CD4-positive, alpha-beta T cell treated with Interleukin-4 for 1 hour (primary cell): ENCODE measurements around the gene MCUB.
"Not testable (repeated sequence)": the region's sequence is repeated elsewhere in the genome, so short reads cannot be mapped to it uniquely, and the experiment has no call there.

ENCODE experiments used
- DNase-seq, 2 donors: peaks; one replicate each; pipeline ENCODE4 v3.0.0-alpha.2; 2020 to 2022

The MCUB gene

DNA sequence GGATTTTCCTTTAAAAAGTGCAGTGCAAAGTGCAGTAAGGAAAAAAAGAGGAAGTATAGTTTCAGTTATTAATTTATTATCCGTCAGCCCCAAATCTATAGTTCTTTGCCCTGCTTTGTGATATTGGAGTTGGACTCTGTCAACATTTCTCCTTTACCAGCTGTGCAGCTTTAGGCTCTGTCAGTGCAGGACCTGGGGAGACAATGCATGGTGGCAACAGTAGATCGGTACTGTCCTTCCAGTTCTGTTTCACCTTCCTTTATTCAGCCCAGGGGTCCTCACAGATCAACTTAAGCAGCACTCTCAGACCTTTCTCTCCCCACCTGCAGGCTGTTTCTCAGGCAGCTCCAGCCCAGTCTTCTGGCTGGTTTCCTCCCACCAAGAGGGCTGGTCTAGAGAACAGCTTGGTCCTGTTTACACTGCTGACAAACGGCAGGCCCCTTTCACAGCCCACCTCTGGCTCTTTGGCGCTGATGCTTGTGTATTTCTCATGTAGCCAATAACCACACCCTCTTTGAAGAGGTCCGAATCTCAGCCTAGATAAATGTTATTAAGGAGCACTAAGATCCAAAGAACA lies 71.6 kb downstream of the MCUB start:
- DNase-seq: no peak

DNA sequence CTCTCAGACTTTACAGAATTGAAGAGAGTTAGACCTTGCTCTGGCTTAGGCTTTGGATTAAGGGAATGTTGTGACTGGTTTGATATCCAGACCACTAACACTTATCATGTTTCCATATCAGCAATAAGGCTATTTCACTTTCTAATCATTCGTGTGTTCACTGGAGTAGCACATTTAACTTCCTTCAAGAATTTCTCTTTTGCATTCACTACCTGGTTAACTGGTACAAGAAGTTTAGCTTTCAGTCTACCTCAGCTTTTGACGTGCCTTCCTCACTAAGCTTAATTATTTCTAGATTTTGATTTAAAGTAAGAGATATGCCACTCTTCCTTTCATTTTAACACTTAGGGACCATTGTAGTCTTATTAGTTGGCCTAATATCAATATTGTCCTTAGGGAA lies 80.6 kb downstream of the MCUB start:
- DNase-seq: no peak

DNA sequence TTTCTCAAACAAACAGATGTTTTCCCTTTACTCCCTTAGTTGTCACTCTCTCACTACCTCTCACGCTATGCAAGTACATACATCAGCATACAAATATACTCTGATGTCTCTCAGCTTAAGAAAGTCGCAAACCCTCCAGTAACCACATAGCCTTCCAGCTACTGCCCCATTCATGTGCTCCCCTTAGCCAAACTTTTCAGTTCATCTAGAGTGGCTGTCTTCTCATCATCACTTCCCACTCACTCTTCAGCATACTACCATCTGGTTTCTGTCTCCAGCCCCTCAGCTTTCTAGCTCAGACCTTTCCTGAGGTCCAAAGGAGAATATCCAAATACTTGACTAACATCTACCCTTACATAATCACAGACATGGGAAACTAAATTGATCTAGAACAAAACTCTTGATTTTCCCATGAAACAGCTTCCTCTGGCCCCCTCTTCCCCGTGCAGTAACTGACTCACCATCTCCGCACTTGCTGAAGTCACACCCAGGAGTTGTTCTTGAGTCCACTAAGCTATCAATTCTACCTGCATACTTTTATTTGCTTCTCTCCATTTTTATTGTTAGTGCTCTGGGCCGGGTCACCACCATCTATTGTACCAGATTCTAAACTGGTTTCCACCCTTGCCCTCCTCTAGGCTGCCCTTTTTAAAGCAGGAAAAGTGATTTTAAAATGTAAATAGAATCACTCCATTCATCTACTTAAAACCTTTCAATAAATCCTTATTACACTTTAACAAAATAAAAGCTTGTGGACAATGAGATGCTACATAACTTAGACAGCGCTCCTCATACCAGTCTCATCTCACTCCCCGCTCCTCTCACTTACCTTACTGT lies 86.0 kb downstream of the MCUB start:
- no peak for DNase-seq

DNA sequence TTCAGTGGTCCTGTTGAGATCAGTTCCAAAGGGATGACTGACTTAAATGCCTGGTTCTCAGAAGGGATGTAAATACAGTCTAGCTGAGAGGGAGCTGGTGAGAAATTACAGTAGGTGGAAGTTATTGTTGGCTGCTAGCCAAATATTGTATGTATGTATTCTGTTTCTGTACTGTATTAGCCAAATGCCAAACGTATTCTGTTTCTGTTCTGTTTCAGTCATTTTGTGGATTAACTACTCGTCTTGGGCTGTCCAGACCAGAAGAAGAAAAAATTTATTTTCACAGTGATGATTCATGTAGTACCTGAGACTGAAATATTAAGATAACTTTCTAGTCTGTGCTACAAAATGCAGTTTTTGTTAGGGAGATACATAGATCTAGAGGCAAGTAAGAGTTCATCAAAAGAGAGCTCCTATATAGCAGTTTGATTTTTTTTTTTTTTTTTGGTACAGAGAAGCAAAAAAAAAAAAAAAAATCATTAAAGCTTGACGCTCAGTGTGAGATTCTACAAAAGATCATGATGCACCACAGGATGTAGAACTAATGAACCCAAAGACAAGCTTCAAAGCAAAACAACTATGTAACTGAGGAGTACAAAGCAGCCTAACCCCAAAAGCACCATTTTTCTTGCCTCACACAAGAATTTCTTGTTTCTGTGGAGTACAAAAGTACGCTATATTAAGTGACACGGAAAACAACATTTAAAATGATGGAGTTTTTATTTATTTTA lies 88.4 kb downstream of the MCUB start:
- peak; percentile 15 to 84 for DNase-seq

DNA sequence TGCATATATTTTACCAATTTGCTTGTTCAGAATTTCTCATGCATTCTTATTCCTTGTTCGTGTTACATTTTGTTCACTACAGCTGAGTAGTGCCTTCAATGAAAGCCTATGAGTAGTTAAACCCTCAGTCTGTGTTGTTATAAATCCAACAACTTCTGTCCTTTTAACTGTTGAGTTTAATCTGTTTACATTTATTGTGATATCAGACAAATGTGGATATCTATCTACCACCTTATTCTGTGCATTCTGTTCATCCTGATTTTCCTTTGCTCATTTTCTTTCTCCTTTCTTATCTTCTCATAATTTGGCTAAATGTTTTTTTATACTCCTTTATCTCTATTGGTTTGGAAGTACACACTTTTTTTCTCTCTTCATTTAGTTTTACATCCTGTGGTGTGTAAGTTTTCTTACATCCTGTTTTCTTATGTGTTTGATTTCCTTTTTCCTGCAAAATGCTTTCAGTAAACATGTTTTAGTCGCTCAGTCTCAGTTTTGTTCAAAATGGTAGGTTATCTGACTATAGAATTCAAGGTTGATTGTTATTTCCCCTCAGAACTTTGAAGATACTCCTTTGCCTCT lies 89.0 kb downstream of the MCUB start:
- peak in 1 of 2 donors; percentile 44 for DNase-seq

DNA sequence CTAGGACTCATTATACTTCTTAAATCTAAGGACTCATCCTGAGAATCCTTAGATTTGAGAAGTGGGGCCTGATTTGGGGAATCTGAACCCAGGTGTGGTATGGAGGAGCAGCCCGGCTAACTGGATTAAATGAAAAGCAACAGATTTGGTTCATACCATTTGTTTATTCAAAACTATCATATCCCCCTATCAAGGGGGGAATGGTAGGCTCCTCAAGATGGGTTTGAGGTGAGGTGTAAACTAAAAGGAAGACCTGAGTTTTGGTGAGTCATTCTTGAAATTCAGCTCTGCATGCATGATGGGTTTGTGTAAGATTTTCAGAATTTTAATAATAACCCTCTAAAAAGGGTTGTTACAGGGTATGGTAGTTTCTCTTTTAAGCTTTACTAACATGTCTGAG lies 89.8 kb downstream of the MCUB start:
- peak in 1 of 2 donors; percentile 56 for DNase-seq

DNA sequence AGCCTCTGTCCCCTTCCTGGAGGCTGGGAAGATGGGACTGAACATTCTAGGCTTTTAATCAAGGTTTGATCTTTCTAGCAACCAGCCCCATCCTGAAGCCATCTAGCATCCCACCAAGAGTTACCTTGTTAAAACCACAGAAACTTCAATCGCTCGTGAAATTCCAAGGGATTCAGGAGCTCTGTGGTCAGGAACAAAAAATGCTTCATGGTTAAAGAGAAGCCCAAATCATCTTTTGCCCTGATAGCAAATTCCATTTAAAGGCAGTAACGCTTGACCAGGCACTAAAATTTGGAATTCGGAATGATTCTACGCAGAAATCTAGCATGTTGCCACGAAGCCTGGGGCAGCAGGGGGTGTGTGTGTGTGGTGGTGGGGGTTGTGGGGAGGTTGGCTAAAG lies 95.3 kb downstream of the MCUB start:
- no peak for DNase-seq

DNA sequence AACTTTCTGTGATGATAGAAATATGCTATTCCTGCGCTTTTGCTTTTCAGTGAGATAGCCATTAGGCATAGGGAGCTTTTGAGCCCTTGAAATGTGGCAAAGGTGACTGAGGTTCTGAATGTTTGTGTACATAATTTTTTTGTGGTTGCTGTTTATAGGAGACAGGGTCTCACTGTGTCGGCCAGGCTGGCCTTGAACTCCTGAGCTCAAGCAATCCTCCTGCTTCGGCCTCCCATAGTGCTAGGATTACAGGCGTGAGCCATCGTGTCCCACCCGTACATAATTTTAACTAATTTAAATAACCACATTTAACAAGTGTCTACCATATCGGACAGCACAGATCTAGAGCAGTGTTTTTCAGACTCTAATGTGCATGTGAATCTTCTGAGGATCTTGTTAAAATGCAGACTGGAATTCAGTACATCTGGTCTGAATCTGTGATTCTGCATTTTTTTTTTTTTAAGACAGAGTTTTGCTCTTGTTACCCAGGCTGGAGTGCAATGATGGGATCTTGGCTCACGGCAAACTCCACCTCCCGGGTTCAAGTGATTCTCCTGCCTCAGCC lies 97.9 kb downstream of the MCUB start:
- no peak for DNase-seq

DNA sequence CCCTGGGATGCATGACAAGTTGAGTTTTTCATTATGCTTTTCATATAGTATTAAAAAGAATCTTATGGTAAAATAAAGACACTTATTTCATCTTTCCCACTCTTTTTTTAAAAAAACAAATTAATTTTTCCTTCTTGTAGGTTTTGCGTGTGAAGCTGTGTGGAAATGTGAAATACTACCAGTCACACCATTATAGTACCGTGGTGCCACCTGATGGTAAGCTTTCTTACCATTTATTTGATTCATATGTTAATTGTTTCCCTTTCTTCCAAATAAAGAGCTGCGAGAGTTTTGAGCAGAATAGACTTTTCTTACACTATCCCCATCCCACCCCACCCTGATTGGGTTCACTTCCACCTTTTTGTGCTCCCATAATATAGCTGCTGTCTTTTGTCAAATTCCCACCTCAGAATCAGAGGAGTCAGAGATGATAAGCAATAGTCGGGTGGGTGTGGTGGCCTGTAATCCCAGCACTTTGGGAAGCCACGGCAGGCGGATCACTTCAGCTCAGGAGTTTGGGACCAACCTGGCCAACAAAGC lies 98.9 kb downstream of the MCUB start:
- DNase-seq: peak in 1 of 2 donors; percentile 32

DNA sequence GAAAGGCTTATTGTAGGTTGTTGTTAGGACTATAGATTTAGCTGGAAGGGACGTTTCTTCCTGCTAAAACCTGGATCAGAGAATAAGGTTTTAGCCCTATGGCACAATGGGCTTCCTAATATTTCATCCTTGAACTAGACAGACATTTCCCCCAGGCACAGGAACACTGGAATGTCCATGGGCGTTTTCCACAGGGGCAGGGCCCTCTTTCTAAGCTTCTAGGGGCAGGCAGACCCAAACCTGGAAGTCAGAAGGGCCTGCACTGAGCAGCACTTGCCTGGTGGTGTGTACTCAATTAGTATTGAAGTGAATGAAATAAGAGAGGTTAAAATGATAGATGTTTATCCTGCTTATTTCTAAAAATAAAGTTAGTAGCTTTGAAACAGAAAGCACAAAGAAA lies 102.1 kb downstream of the MCUB start:
- DNase-seq: no peak

DNA sequence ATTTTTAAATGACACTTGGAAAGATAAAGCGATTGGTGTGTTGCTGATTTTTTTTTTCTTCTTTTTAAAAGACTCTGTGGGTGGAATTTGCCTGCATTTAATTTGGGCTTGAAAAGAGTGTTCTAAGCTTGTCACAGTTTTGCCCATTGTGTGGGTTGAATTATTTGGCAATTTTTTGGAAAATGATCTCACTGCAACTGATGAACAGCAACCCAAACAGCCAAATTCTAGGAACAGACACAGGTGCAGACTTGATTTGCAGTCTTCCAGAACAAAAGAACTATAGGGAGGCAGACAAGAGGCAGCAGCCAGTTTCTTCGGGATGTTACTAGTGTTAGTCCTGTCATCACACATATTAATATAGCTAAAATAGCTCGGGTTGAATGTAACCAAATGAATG lies 102.7 kb downstream of the MCUB start:
- DNase-seq: no peak

DNA sequence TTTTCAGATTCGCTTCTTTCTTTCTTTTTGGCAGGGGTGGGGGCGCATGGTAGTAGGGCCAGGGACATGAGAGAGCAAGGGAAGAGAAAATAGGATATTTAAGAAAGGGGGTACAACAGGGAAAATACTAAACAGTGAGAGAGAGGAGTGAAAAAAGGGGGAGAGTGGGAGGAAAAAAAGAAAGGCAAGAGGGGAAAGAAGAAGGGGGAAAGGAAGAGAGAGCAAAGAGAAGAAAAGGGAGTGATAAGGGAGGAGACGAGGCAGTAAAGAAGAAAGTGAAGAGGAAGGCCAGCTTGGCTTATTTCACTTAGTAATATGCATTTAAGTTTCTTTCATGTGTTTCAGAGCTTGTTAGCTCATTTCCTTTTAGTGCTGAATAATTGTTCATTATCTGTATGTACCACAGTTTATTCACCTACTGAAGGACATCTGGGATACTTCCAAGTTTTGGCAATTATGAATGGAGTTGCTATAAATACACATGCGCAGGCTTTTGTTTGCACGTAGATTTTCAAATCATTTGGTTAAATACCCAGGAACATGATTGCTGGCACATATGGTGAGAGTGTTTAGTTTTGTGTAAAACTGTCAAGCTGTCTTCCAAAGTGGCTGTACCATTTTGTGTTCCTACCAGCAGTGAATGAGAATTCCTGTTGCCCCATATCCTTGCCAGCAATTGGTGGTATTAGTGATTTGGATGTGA lies 105.9 kb downstream of the MCUB start:
- DNase-seq: no peak

DNA sequence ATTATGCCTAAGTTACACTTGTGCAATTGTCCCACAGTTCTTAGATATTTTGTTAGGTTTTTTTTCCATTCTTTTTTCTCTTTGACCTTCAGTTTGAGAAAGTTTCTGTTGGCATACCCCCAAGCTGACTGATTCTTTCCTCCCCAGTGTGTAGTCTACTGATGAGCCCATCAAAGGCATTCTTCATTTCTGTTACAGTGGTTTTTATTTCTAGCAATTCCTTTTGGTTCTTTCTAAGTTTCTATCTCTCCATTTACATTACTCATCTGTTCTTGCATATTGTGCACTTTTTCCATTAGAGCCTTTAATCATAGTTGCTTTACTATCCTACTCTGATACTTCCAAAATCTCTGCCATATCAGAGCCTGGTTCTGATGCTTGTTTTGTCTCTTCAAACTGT lies 111.3 kb downstream of the MCUB start:
- no peak for DNase-seq

DNA sequence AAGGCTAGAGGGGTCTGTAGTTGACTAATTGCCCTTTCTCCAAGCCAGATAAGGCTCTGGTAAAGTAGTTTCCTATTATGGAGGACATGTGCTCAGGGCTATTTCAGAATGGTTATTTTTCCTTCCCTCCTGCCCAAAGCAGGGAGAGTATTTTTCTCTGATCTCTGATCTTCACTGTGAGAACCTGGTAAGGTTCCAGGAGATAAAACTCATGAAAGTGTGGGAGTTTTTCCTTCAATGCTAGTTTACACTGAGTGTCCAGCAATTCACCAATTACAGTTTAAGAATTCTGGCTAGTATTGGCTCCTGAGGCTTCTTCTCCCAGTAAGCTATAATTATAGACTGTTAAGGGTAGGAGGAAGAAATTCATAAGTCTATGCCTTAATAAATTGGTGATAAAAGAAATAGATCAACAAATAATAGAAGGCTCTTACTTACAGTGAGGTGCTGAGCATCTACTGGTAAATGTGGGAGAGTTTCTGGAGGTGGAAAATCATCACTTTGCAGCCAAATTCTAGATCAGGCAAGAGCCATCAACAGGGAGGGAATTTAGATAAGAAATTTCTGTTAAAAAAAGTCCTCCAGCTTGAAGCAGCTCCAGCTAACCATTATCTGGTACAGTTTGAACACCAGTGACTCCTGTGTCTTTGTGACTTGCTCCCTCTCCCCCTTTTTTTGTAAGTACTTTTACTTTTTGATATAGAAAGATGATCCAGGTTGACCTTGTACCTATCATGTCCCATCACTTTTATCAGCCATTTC lies 112.3 kb downstream of the MCUB start:
- DNase-seq: no peak

DNA sequence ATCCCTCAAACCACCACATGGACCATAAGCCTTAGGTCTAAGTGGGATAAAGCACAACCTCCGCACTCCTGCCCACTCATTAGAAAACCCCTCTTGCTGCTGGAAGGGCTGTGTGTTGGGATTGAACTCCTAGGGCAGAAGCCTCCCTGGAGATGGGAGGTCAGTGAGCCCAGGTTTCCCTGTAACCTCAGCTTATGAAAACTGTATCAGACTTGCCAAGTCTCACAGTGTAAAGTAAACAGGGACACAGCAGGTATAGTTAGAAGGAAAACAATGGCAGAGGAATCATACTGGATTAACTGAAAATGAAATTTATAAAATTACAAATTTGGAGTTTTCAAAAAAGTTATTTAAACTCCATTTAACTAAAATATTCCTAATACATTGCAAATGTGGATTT lies 113.3 kb downstream of the MCUB start:
- no peak for DNase-seq

DNA sequence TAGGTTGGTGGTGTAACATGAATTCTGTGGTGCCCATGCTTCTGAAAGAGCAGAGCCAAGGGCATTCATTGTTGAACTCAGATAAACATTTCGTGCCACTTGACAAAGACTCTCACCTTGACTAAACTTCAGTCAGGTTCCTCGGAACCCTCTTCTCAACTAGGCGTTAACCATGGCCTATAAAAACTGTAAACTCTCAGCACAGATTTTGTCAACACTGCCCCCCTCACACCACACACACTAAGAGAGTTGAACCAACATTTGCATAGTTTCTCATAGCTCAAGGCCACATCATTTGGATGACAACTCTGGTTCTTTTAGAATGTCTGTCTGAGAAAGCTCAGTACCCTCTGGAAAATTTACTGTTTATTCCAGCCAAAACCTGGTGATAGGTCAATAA lies 115.1 kb downstream of the MCUB start:
- no peak for DNase-seq

DNA sequence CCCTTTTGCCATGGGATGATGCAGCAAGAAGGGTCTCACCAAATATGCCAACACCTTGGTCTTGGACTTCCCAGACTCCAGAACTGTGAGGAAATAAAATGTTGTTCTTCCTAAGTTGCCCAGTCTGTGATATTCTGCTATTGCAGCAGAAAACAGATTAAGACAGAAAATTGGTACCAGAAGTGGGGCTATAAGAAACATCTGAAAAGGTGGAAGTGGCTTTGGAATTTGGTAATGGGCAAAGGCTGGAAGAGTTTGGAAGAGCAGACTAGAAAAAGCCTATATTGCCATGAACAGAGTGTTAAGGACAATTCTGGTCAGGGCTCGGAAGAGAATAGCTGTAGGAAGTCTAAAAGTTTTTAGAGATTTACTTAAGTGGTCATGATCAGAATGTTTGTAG lies 115.8 kb downstream of the MCUB start:
- no peak for DNase-seq

DNA sequence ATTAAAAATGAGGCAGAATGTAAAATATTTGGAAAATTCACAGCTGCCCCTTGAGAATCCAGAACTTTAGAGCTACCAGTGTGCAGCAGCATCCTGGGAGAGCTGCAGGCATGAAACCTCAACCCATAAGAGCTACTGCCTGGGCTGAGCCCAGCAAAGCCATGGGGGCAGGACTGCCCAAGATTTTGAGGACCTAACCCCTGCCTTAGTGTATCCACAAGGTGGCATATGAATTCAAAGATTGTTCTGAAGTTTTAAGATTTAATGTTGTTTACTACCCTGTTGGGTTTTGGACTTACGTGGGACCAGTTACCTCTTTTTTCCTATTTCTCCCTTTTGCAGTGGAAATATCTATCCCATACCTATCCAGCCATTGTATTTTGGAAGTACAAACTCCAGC lies 116.8 kb downstream of the MCUB start:
- peak in 1 of 2 donors; percentile 6 for DNase-seq

DNA sequence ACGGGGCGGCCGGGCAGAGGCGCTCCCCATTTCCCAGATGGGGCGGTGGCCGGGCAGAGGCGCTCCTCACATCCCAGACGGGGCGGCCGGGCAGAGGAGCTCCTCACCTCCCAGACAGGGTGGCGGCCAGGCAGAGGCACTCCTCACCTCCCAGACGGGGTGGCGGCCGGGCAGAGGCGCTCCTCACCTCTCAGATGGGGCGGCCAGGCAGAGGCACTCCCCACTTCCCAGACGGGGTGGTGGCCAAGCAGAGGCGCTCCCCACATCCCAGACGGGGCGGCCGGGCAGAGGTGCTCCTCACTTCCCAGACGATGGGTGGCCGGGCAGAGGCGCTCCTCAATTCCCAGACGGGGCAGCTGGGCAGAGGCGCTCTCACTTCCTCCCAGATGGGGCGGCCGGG lies 118.4 kb downstream of the MCUB start:
- not testable (repeated sequence) for DNase-seq

DNA sequence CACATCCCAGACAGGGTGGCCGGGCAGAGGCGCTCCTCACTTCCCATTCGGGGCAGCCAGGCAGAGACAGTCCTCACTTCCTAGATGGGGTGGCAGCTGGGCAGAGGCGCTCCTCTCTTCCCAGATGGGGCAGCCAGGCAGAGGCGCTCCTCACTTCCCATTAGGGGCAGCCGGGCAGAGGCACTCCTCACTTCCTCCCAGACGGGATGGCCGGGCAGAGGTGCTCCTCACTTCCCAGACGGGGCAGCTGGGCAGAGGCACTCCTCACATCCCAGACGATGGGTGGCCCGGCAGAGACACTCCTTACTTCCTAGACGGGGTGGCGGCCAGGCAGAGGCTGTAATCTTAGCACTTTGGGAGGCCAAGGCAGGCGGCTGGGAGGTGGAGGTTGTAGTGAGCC lies 118.9 kb downstream of the MCUB start:
- not testable (repeated sequence) for DNase-seq

DNA sequence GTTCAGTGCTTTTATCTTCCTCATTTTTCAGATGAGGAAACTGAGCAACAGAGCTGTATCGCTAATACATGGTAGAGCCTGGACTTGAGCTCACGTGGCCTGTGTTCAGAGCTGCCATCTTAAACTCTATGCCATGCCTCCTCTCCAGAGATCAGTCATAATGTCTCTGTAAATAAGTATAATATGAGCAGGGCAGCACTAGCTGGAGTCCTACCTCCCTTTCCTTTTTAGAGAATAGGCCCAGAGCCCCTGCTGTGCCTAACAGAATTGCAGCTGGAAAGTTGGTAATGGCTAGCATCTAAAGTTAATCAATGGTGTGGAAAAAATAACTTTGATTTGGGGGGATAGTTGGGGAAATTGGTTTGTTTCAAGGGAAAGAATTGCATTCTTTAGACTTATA lies 122.8 kb downstream of the MCUB start:
- no peak for DNase-seq
